Tibial artery (tissue), 4 donors: ENCODE results near the gene KCNK13.

Experiments used
- DNase-seq, 2 donors: peaks; one replicate each; pipeline ENCODE4 v3.0.0-alpha.2; 2019
- H3K27ac ChIP-seq, 2 donors: fragments of 200-600 bp; sonication (generic) in 1 of 2; 1 replicate in 1 of 2; 2 replicates in 1 of 2; pipeline ENCODE4 v1.5.1; 2018 to 2019; ENCODE audit warnings: mild to moderate bottlenecking in 1 of 2
- H3K27me3 ChIP-seq, 2 donors: fragments of 200-600 bp; sonication (generic) in 1 of 2; one replicate each; pipeline versions ENCODE4 v1.5.1 to v1.6.0; 2016 to 2019
- H3K36me3 ChIP-seq, 3 donors: fragments of 200-600 bp; sonication (generic) in 2 of 3; one replicate each; pipeline ENCODE4 v1.5.1; 2016 to 2019; ENCODE audit warnings: mild to moderate bottlenecking in 2 of 3
- H3K4me1 ChIP-seq, 4 donors: fragments of 200-600 bp; sonication (generic) in 2 of 4; 1 replicate in 3 of 4; 2 replicates in 1 of 4; pipeline ENCODE4 v1.5.1; 2016 to 2019
- H3K4me3 ChIP-seq, 2 donors: fragments of 200-600 bp; sonication (generic) in 1 of 2; 1 replicate in 1 of 2; 2 replicates in 1 of 2; pipeline ENCODE4 v1.5.1; 2018 to 2019; ENCODE audit warnings: mild to moderate bottlenecking in 2 of 2
- H3K9me3 ChIP-seq, 3 donors: fragments of 200-600 bp; sonication (generic) in 1 of 3; one replicate each; pipeline ENCODE4 v1.5.1; 2016 to 2019
- CTCF ChIP-seq, 2 experiments: fragments of 200-600 bp in 1 of 2; fragments of 450-650 bp in 1 of 2; IDR thresholded peaks; one replicate each; pipeline ENCODE4 v1.5.1; 2017 to 2019; ENCODE audit warnings: antibody characterized with exemption in 2 of 2, mild to moderate bottlenecking in 1 of 2, moderate library complexity in 1 of 2
- intact Hi-C: fragments of 100-400 bp; cut with DNase I; formaldehyde crosslinking; loops from one replicate; pipeline ENCODE4 v1.15.0; 2023; ENCODE audit warnings: low total_unique reads

The KCNK13 gene

GRCh38 chr14:90054803-90055202, 7.0 kb upstream of the KCNK13 start:
- no peaks in the 10 kb centered on the region for H3K4me1 ChIP-seq
- intact Hi-C loops: no loop called here
- no peaks in the 10 kb centered on the region for H3K36me3 ChIP-seq
- H3K4me3 ChIP-seq: no peak overlapping the region
- peaks cover 0 to 37% of the 10 kb centered on the region in 2 donors for H3K27me3 ChIP-seq
- H3K27ac ChIP-seq: no peak overlapping the region
- DNase-seq: no peak
- H3K9me3 ChIP-seq: no peaks in the 10 kb centered on the region
- TF ChIP-seq CTCF (IDR thresholded peaks at IDR 0.05): no peak

GRCh38 chr14:90056826-90057225, 5.0 kb upstream of the KCNK13 start:
- Histone ChIP-seq H3K4me1 (peaks cover 0 to 19% (median 19%) of the 10 kb centered on the region in 4 donors), H3K4me3 (no peak overlapping the region), H3K9me3 (no peaks in the 10 kb centered on the region), H3K36me3 (no peaks in the 10 kb centered on the region), H3K27me3 (peaks cover 0 to 43% of the 10 kb centered on the region in 2 donors), H3K27ac (no peak overlapping the region)
- DNase-seq: no peak
- intact Hi-C loops: loop anchor here (2.0 kb wide), 1 partner anchor 26 kb away; no protein-coding TSS in a partner anchor
- TF ChIP-seq CTCF (IDR thresholded peaks at IDR 0.05): no peak

- H3K27me3 ChIP-seq: peaks cover 0 to 60% of the 10 kb centered on the region in 2 donors
- peaks cover 0 to 29% (median 26%) of the 10 kb centered on the region in 4 donors for H3K4me1 ChIP-seq
- H3K9me3 ChIP-seq: no peaks in the 10 kb centered on the region
- no peak for TF ChIP-seq CTCF (IDR thresholded peaks at IDR 0.05)
- H3K36me3 ChIP-seq: no peaks in the 10 kb centered on the region
- H3K4me3 ChIP-seq: no peak overlapping the region
- DNase-seq: no peak
- intact Hi-C loops: no loop called here
- no peak overlapping the region for H3K27ac ChIP-seq
These were observed 2.8 kb upstream of the KCNK13 start for GRCh38 chr14:90058876-90059458.

DNA sequence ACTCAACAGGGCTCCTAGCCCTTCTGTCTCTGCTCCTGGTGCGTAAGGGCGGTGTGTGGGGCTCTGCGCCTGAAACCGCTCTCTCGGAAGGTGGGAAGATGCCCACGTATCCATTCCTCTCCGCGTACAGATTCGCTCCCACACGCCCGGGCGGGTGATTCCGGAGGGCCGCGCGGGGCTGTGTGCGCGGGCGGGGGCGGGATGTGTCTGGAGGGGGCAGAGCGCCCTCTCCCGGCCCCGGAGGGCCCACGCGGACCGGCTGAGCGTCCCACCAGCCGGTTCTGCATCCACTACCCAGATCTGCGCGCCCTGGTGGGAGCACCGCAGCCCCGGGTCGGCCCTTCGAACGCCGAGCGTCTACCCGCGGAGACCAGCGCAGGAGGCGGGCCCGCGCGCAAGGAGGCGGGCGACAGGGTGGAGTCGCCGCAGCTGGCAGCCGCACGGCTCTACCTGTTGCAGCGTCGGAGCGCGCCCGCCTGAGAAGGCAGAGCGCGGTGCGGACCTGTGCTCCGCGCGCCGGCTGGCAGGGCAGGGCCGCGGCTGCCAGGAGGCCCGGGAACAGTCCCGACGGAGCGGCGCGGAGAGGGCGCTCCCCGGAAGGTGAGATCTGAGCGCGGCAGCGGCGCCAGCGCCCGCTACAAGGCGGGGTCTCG, 1.4 kb upstream of the KCNK13 start:
- no peak for DNase-seq
- intact Hi-C loops: no loop called here
- no peak for TF ChIP-seq CTCF (IDR thresholded peaks at IDR 0.05)
- Histone ChIP-seq H3K4me1 (peaks cover 0 to 29% (median 26%) of the 10 kb centered on the region in 4 donors), H3K27me3 (peaks cover 0 to 65% of the 10 kb centered on the region in 2 donors), H3K36me3 (no peaks in the 10 kb centered on the region), H3K4me3 (peak overlapping the region; percentile 40 to 47), H3K9me3 (no peaks in the 10 kb centered on the region), H3K27ac (no peak overlapping the region)

- no peaks in the 10 kb centered on the region for H3K36me3 ChIP-seq
- peaks cover 0 to 71% of the 10 kb centered on the region in 2 donors for H3K27me3 ChIP-seq
- no peak for TF ChIP-seq CTCF (IDR thresholded peaks at IDR 0.05)
- intact Hi-C loops: no loop called here
- H3K4me1 ChIP-seq: peaks cover 0 to 29% (median 26%) of the 10 kb centered on the region in 4 donors
- H3K4me3 ChIP-seq: peak overlapping the region; percentile 40 to 47
- DNase-seq: no peak
- no peaks in the 10 kb centered on the region for H3K9me3 ChIP-seq
- H3K27ac ChIP-seq: no peak overlapping the region
These were observed 669 bp upstream of the KCNK13 start for GRCh38 chr14:90060965-90061684.
